Naive B cell (primary cell): ENCODE results near the gene SEMA4G. TPM values are rescaled to one million over a fixed set of nuclear protein-coding genes. Genes with fewer than 3 reads are reported as not detected.

Experiments
- ATAC-seq, 2 donors: fragments of 150-1000 bp; cut with Tn5 transposase; 2 replicates each; pipeline ENCODE4 v1.10.0; 2021; ENCODE audit warnings: low read depth in 2 of 2, mild to moderate bottlenecking in 2 of 2, moderate library complexity in 2 of 2
- DNase-seq: peaks from one replicate; pipeline ENCODE4 v3.0.0; 2022
- H3K27ac Mint-ChIP-seq, 6 donors: one replicate each; pipeline ENCODE4 v1.8.0; 2020 to 2022; ENCODE audit warnings: mild to moderate bottlenecking in 6 of 6, mixed read lengths in 6 of 6, moderate library complexity in 5 of 6, inconsistent platforms in 2 of 6
- H3K27me3 Mint-ChIP-seq, 3 donors: one replicate each; pipeline ENCODE4 v1.8.0; 2021 to 2022; ENCODE audit warnings: mixed read lengths in 3 of 3, mild to moderate bottlenecking in 1 of 3
- H3K36me3 Mint-ChIP-seq, 2 donors: one replicate each; pipeline ENCODE4 v1.8.0; 2020 to 2022; ENCODE audit warnings: mixed read lengths in 2 of 2, inconsistent platforms in 1 of 2, mild to moderate bottlenecking in 1 of 2
- H3K4me1 Mint-ChIP-seq, 3 donors: one replicate each; pipeline ENCODE4 v1.8.0; 2020 to 2022; ENCODE audit warnings: mixed read lengths in 3 of 3, inconsistent platforms in 1 of 3, mild to moderate bottlenecking in 1 of 3, moderate library complexity in 1 of 3
- H3K4me3 Mint-ChIP-seq, 8 donors: one replicate each; pipeline ENCODE4 v1.8.0; 2020 to 2022; ENCODE audit warnings: mild to moderate bottlenecking in 8 of 8, mixed read lengths in 8 of 8, moderate library complexity in 8 of 8, inconsistent platforms in 2 of 8
- H3K9me3 Mint-ChIP-seq, 7 donors: one replicate each; pipeline ENCODE4 v1.8.0; 2020 to 2022; ENCODE audit warnings: mixed read lengths in 7 of 7, mild to moderate bottlenecking in 5 of 7, inconsistent platforms in 2 of 7, moderate library complexity in 1 of 7
- polyA plus RNA-seq, 6 donors: library from polyadenylated mRNA; unstranded; fragments of 300-500 nt; fragmentation: Illumina TruSeq; gene quantifications; one replicate each; pipeline ENCODE4 v1.2.3, GENCODE V29; 2021; ENCODE audit warnings: low read depth in 6 of 6

The SEMA4G gene
- polyA plus RNA-seq, 6 donors from 2014 or later = not detected

- Mint-ChIP-seq H3K9me3 (peaks cover 0 to 8% (median 0%) of the 10 kb centered on the region in 7 donors), H3K27me3 (no peaks in the 10 kb centered on the region), H3K4me3 (peak overlapping the region; percentile 93 to 100 (median 98)), H3K4me1 (peaks cover 29 to 48% (median 36%) of the 10 kb centered on the region in 3 donors), H3K27ac (peak overlapping the region in 1 of 6 donors; percentile 94), H3K36me3 (peaks cover 16 to 29% of the 10 kb centered on the region in 2 donors)
- DNase-seq (no peak), ATAC-seq (no peak)
Measured at GRCh38 chr10:100986623-100986951, 17.3 kb downstream of the SEMA4G start.

GRCh38 chr10:100986952-100987684, 17.8 kb downstream of the SEMA4G start, which contains the start of the genes MRPL43 and TWNK:
Gene MRPL43 (minus strand): TSS chr10:100987497. CDS start chr10:100987443, 54 bp downstream.
Gene TWNK (plus strand): TSS chr10:100987543. CDS start chr10:100988211, 668 bp downstream.
- peaks cover 16 to 25% of the 10 kb centered on the region in 2 donors for H3K36me3 Mint-ChIP-seq

GRCh38 chr10:100987685-100988049, 18.4 kb downstream of the SEMA4G start:
- DNase-seq (no peak), ATAC-seq (peak in 1 of 2 donors; percentile 3)
- Mint-ChIP-seq H3K27ac (peak overlapping the region; percentile 86 to 97 (median 94)), H3K36me3 (peaks cover 16 to 20% of the 10 kb centered on the region in 2 donors), H3K27me3 (no peaks in the 10 kb centered on the region), H3K9me3 (peaks cover 0 to 8% (median 0%) of the 10 kb centered on the region in 7 donors), H3K4me3 (peak overlapping the region; percentile 93 to 100 (median 98)), H3K4me1 (peaks cover 29 to 48% (median 36%) of the 10 kb centered on the region in 3 donors)

More at GRCh38 chr10:100986952-100987684, 17.8 kb downstream of the SEMA4G start, which contains the start of the genes MRPL43 and TWNK:
- H3K27ac Mint-ChIP-seq = peak within 1 kb of the TSS; percentile 86 to 97 (median 94)
- H3K27me3 Mint-ChIP-seq = no peaks in the 10 kb centered on the region
- H3K4me1 Mint-ChIP-seq = peaks cover 29 to 48% (median 36%) of the 10 kb centered on the region in 3 donors
- H3K4me3 Mint-ChIP-seq = peak within 1 kb of the TSS; percentile 93 to 100 (median 98)
- ATAC-seq = peak; percentile 96 to 97
- peaks cover 0 to 8% (median 0%) of the 10 kb centered on the region in 7 donors for H3K9me3 Mint-ChIP-seq
- peak; percentile 79 for DNase-seq

GRCh38 chr10:100988166-100988565, 18.9 kb downstream of the SEMA4G start:
- ATAC-seq (no peak), DNase-seq (no peak)
- H3K27ac Mint-ChIP-seq = peak overlapping the region in 4 of 6 donors; percentile 15 to 94 (median 76)
- H3K36me3 Mint-ChIP-seq = peaks cover 16 to 22% of the 10 kb centered on the region in 2 donors
- peaks cover 0 to 8% (median 0%) of the 10 kb centered on the region in 7 donors for H3K9me3 Mint-ChIP-seq
- H3K4me3 Mint-ChIP-seq = peak overlapping the region; percentile 93 to 100 (median 98)
- H3K27me3 Mint-ChIP-seq = no peaks in the 10 kb centered on the region
- H3K4me1 Mint-ChIP-seq = peaks cover 29 to 48% (median 36%) of the 10 kb centered on the region in 3 donors

GRCh38 chr10:100989088-100989487, 19.8 kb downstream of the SEMA4G start:
- Mint-ChIP-seq H3K4me3 (peak overlapping the region in 4 of 8 donors; percentile 16 to 93 (median 50)), H3K27ac (no peak overlapping the region), H3K27me3 (no peaks in the 10 kb centered on the region), H3K36me3 (peaks cover 16 to 27% of the 10 kb centered on the region in 2 donors), H3K9me3 (peaks cover 0 to 8% (median 0%) of the 10 kb centered on the region in 7 donors), H3K4me1 (peaks cover 29 to 48% (median 34%) of the 10 kb centered on the region in 3 donors)
- DNase-seq (no peak), ATAC-seq (no peak)

GRCh38 chr10:100993986-100994708, 24.8 kb downstream of the SEMA4G start:
- DNase-seq = no peak
- H3K4me1 Mint-ChIP-seq = peaks cover 28 to 44% (median 34%) of the 10 kb centered on the region in 3 donors
- peaks cover 11 to 19% of the 10 kb centered on the region in 2 donors for H3K36me3 Mint-ChIP-seq
- H3K9me3 Mint-ChIP-seq = peaks cover 0 to 2% (median 0%) of the 10 kb centered on the region in 7 donors
- H3K4me3 Mint-ChIP-seq = peak overlapping the region in 2 of 8 donors; percentile 17 to 87
- ATAC-seq = no peak
- peak overlapping the region in 1 of 6 donors; percentile 72 for H3K27ac Mint-ChIP-seq
- H3K27me3 Mint-ChIP-seq = no peaks in the 10 kb centered on the region

- Mint-ChIP-seq H3K27me3 (no peaks in the 10 kb centered on the region), H3K27ac (peak overlapping the region in 2 of 6 donors; percentile 4 to 5), H3K9me3 (peaks cover 0 to 2% (median 0%) of the 10 kb centered on the region in 7 donors), H3K36me3 (peaks cover 11 to 19% of the 10 kb centered on the region in 2 donors), H3K4me1 (peaks cover 28 to 40% (median 34%) of the 10 kb centered on the region in 3 donors), H3K4me3 (peak overlapping the region in 5 of 8 donors; percentile 32 to 98 (median 87))
- ATAC-seq = no peak
- DNase-seq = no peak
Measured at GRCh38 chr10:100995181-100995580, 25.9 kb downstream of the SEMA4G start.

GRCh38 chr10:100996678-100997359, 27.5 kb downstream of the SEMA4G start:
- peak; percentile 13 to 15 for ATAC-seq
- peaks cover 23 to 40% (median 34%) of the 10 kb centered on the region in 3 donors for H3K4me1 Mint-ChIP-seq
- peak overlapping the region; percentile 82 to 98 (median 91) for H3K4me3 Mint-ChIP-seq
- peak overlapping the region; percentile 85 to 96 (median 92) for H3K27ac Mint-ChIP-seq
- peaks cover 0 to 7% of the 10 kb centered on the region in 2 donors for H3K36me3 Mint-ChIP-seq
- H3K9me3 Mint-ChIP-seq = no peaks in the 10 kb centered on the region
- no peaks in the 10 kb centered on the region for H3K27me3 Mint-ChIP-seq
- DNase-seq = peak; percentile 58

- Mint-ChIP-seq H3K4me1 (peaks cover 23 to 40% (median 34%) of the 10 kb centered on the region in 3 donors), H3K36me3 (peaks cover 0 to 7% of the 10 kb centered on the region in 2 donors), H3K27me3 (no peaks in the 10 kb centered on the region), H3K4me3 (peak overlapping the region; percentile 81 to 98 (median 90)), H3K9me3 (no peaks in the 10 kb centered on the region), H3K27ac (peak overlapping the region; percentile 85 to 97 (median 96))
- ATAC-seq (peak; percentile 30 to 34), DNase-seq (peak; percentile 78)
Measured at GRCh38 chr10:100997360-100998182, 28.3 kb downstream of the SEMA4G start.

GRCh38 chr10:100998183-100998990, 29.1 kb downstream of the SEMA4G start:
- Mint-ChIP-seq H3K27ac (peak overlapping the region; percentile 85 to 99 (median 96)), H3K4me3 (peak overlapping the region; percentile 81 to 98 (median 90)), H3K27me3 (no peaks in the 10 kb centered on the region), H3K36me3 (peaks cover 0 to 3% of the 10 kb centered on the region in 2 donors), H3K9me3 (no peaks in the 10 kb centered on the region), H3K4me1 (peaks cover 23 to 40% (median 34%) of the 10 kb centered on the region in 3 donors)
- ATAC-seq (peak; percentile 17 to 28), DNase-seq (peak; percentile 64)

- peak overlapping the region; percentile 85 to 99 (median 96) for H3K27ac Mint-ChIP-seq
- ATAC-seq (peak; percentile 67 to 72), DNase-seq (peak; percentile 81)
- peak overlapping the region; percentile 81 to 98 (median 90) for H3K4me3 Mint-ChIP-seq
- no peaks in the 10 kb centered on the region for H3K9me3 Mint-ChIP-seq
- peaks cover 23 to 40% (median 34%) of the 10 kb centered on the region in 3 donors for H3K4me1 Mint-ChIP-seq
- H3K27me3 Mint-ChIP-seq = no peaks in the 10 kb centered on the region
- H3K36me3 Mint-ChIP-seq = no peaks in the 10 kb centered on the region
Measured at GRCh38 chr10:100998991-100999741, 29.9 kb downstream of the SEMA4G start.
